ENCODE results near the gene TBC1D13. TPM values are rescaled to one million over a fixed set of nuclear protein-coding genes. Genes with fewer than 3 reads are reported as not detected.
A peak's percentile ranks its signal among the peaks of the same experiment; 100 is the strongest.

TBC1D13 gene
- total RNA-seq, 1 experiment from 2014 or later, result 39.9 TPM

DNA sequence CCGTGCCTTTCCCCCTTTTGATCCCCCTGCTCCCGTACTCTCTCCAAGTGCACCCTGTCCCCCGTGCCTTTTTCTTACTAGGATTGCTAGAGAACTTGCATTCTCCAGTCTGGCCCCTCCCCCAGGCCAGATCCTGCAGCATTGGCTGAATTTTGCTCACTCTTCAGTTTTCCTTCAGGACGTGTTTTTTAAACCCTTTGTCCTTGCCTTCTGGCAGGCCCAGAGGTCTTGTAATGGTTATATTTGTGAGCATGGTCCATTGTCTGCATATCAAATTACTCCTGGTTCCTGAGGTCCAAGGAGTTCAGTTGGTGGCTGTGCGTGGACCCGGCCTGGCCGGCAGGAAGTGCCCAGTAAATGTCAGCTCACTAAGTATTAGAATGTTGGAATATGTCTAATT, 606 bp downstream of the TBC1D13 start:
- TF ChIP-seq CTCF (IDR thresholded peaks at IDR 0.05; ENCODE audit: insufficient read depth in 1 of 2, low read depth in 1 of 2, low read length in 1 of 2, severe bottlenecking in 1 of 2, unreplicated experiment in 1 of 2), result no peak
- POLR2A ChIA-PET, result no interaction called here
- no peaks in the 10 kb centered on the region for H3K4me1 Mint-ChIP-seq (ENCODE audit: low read depth, unreplicated experiment)
- H3K36me3 Mint-ChIP-seq (ENCODE audit: insufficient read depth, unreplicated experiment), result peaks cover 7% of the 10 kb centered on the region
- no peaks in the 10 kb centered on the region for H3K9me3 ChIP-seq
- no peaks in the 10 kb centered on the region for H3K27me3 ChIP-seq (replicated peaks; ENCODE audit: control insufficient read depth, insufficient read depth, low read length)
- no TSS peak for BruUV-seq (replicated peaks)
- DNase-seq, result peak in 1 of 2 experiments; percentile 14
- H3K27me3 Mint-ChIP-seq (ENCODE audit: insufficient read depth, unreplicated experiment), result no peaks in the 10 kb centered on the region
- intact Hi-C loops (cut with micrococcal nuclease; ENCODE audit: unreplicated experiment), result loop anchor here (2.0 kb wide), 1 partner anchor 151 kb away; no protein-coding TSS in a partner anchor
- H3K9me3 Mint-ChIP-seq (ENCODE audit: unreplicated experiment), result no peaks in the 10 kb centered on the region
- CTCF ChIA-PET, result interaction anchor here (1.9 kb wide), 1 partner anchor 31 kb away, joined by 7 read pairs; the partner anchor contains the start of gene ENDOG
- H3K4me3 ChIP-seq (ENCODE audit: low read depth, low read length), result peak overlapping the region; percentile 94
- peaks cover 6% of the 10 kb centered on the region; the same call in 1 of the 2 replicates for H3K4me1 ChIP-seq
- peak overlapping the region; percentile 97 for H3K4me3 Mint-ChIP-seq (ENCODE audit: unreplicated experiment)
- peak overlapping the region; percentile 90 for H3K27ac Mint-ChIP-seq (ENCODE audit: unreplicated experiment)
- H3K36me3 ChIP-seq (ENCODE audit: control insufficient read depth, insufficient read depth, low read length), result no peaks in the 10 kb centered on the region; the same call in 1 of the 2 replicates

- DNase-seq, result no peak
- H3K4me3 ChIP-seq (ENCODE audit: low read depth, low read length), result peak overlapping the region; percentile 94; the same call in 1 of the 2 replicates
- Mint-ChIP-seq H3K27ac (ENCODE audit: unreplicated experiment) (no peak overlapping the region), H3K9me3 (ENCODE audit: unreplicated experiment) (no peaks in the 10 kb centered on the region), H3K4me1 (ENCODE audit: low read depth, unreplicated experiment) (no peaks in the 10 kb centered on the region), H3K27me3 (ENCODE audit: insufficient read depth, unreplicated experiment) (no peaks in the 10 kb centered on the region), H3K4me3 (ENCODE audit: unreplicated experiment) (peak overlapping the region; percentile 97), H3K36me3 (ENCODE audit: insufficient read depth, unreplicated experiment) (peaks cover 7% of the 10 kb centered on the region)
- no peaks in the 10 kb centered on the region; the same call in 1 of the 2 replicates for H3K36me3 ChIP-seq (ENCODE audit: control insufficient read depth, insufficient read depth, low read length)
- BruUV-seq (replicated peaks), result TSS peak; percentile 33
- no peak for TF ChIP-seq CTCF (IDR thresholded peaks at IDR 0.05; ENCODE audit: insufficient read depth in 1 of 2, low read depth in 1 of 2, low read length in 1 of 2, severe bottlenecking in 1 of 2, unreplicated experiment in 1 of 2)
- intact Hi-C loops (cut with micrococcal nuclease; ENCODE audit: unreplicated experiment), result no loop called here
- H3K27me3 ChIP-seq (replicated peaks; ENCODE audit: control insufficient read depth, insufficient read depth, low read length), result no peaks in the 10 kb centered on the region
- no peaks in the 10 kb centered on the region for H3K9me3 ChIP-seq
- peaks cover 6% of the 10 kb centered on the region; the same call in 1 of the 2 replicates for H3K4me1 ChIP-seq
- POLR2A ChIA-PET, result no interaction called here
- CTCF ChIA-PET, result interaction anchor here (0.5 to 1.9 kb wide), 2 partner anchors 11 to 30 kb away, joined by 3 to 7 read pairs; partner anchors contain the start of gene ENDOG
Measured at GRCh38 chr9:128788445-128788844, 1.4 kb downstream of the TBC1D13 start.

DNA sequence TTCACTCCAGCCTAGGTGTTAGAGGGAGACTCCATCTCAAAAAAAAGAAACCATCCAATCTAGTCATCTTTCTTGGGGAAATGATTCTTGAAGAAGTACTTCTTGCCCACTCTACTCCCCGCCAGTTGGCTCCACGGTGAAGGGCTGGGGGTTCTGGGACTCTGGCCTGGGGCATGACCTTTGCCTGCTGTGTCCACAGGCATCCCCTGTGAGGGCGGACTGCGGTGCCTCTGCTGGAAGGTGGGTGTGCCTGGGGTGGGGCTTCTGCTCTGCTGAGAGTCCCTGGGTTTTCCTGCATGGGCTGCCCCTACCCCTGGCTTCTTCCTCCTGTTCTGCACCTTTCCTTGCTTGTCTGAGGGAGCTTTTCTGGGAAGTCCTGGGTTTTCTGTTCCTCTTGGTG, 3.5 kb downstream of the TBC1D13 start:
- Mint-ChIP-seq H3K4me1 (ENCODE audit: low read depth, unreplicated experiment) (peaks cover 5% of the 10 kb centered on the region), H3K27me3 (ENCODE audit: insufficient read depth, unreplicated experiment) (no peaks in the 10 kb centered on the region), H3K9me3 (ENCODE audit: unreplicated experiment) (no peaks in the 10 kb centered on the region), H3K36me3 (ENCODE audit: insufficient read depth, unreplicated experiment) (peaks cover 13% of the 10 kb centered on the region), H3K27ac (ENCODE audit: unreplicated experiment) (no peak overlapping the region), H3K4me3 (ENCODE audit: unreplicated experiment) (no peak overlapping the region)
- CTCF ChIA-PET, result no interaction called here
- DNase-seq, result no peak
- intact Hi-C loops (cut with micrococcal nuclease; ENCODE audit: unreplicated experiment), result no loop called here
- no peaks in the 10 kb centered on the region for H3K9me3 ChIP-seq
- BruUV-seq (replicated peaks), result no TSS peak
- no peak overlapping the region for H3K4me3 ChIP-seq (ENCODE audit: low read depth, low read length)
- no peaks in the 10 kb centered on the region for H3K27me3 ChIP-seq (replicated peaks; ENCODE audit: control insufficient read depth, insufficient read depth, low read length)
- H3K36me3 ChIP-seq (ENCODE audit: control insufficient read depth, insufficient read depth, low read length), result no peaks in the 10 kb centered on the region; the same call in 1 of the 2 replicates
- H3K4me1 ChIP-seq, result peaks cover 6% of the 10 kb centered on the region; the same call in 1 of the 2 replicates
- POLR2A ChIA-PET, result no interaction called here
- no peak for TF ChIP-seq CTCF (IDR thresholded peaks at IDR 0.05; ENCODE audit: insufficient read depth in 1 of 2, low read depth in 1 of 2, low read length in 1 of 2, severe bottlenecking in 1 of 2, unreplicated experiment in 1 of 2)

Measured in Caco-2 (cell line).